ENCODE data around the gene SH3GLB1. TPM values are rescaled to one million over a fixed set of nuclear protein-coding genes. Genes with fewer than 3 reads are reported as not detected.

SH3GLB1 gene
- total and polyA plus RNA-seq, 10 of the 15 experiments (the other 5 are each of a cell fraction or from before 2014, with no cell fraction given): 18.0 to 59.0 (median 36.5) TPM

DNA sequence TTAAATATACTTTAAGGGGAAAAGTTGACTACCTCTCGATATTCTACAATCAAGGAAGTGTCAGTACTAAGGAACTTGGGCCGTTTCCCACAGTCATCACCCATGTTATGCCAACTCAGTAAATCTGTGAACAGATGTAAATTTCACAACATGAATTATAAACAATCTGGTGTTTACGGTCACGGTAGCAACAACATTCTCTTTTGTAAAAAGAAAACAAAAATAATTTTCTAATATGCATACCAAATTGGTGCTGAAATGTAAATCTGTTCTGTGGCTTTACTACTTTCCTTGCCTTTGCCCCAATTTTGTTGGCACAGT, 1.2 kb downstream of the SH3GLB1 start:
- ChIA-PET CTCF (interaction anchor here (1.0 to 7.2 kb wide), 10 partner anchors 11 to 426 kb away, joined by 3 to 87 read pairs (median 8); no protein-coding TSS in a partner anchor), POLR2A (interaction anchor here (0.8 to 6.3 kb wide), 2 partner anchors 11 to 385 kb away, joined by 3 to 45 read pairs; no protein-coding TSS in a partner anchor), SMC1A (ENCODE audit: uncharacterized antibody, unreplicated experiment) (interaction anchor here (0.8 to 8.4 kb wide), 11 partner anchors 11 to 378 kb away, joined by 3 to 52 read pairs (median 5); partner anchors contain the start of genes HS2ST1 and SELENOF), RAD21 (ENCODE audit: unreplicated experiment) (interaction anchor here (0.9 to 4.1 kb wide), 6 partner anchors 9 to 378 kb away, joined by 3 to 31 read pairs (median 6); no protein-coding TSS in a partner anchor)
- no peak for DNase-seq (ENCODE audit: low read depth, low spot score)
- H3K4me3 ChIP-seq: peak overlapping the region; percentile 93
- peak overlapping the region; percentile 83 for H3K4me2 ChIP-seq (ENCODE audit: control insufficient read depth, insufficient read depth)
- intact Hi-C loops (cut with micrococcal nuclease; ENCODE audit: unreplicated experiment) (loop anchor here (5.0 to 10.0 kb wide), 3 partner anchors 207 to 629 kb away; partner anchors contain the start of genes HS2ST1 and SELENOF), in situ Hi-C loops (cut with MboI) (loop anchor here (10.0 kb wide), 1 partner anchor 321 kb away; no protein-coding TSS in a partner anchor)
- no peaks in the 10 kb centered on the region for H4K20me1 ChIP-seq (ENCODE audit: control insufficient read depth, insufficient read depth)
- H2AFZ ChIP-seq (ENCODE audit: control insufficient read depth, low read depth, low read length): peak overlapping the region; percentile 100
- FAIRE-seq: no peak
- BruUV-seq (replicated peaks): TSS peak; percentile 53
- H3K27ac ChIP-seq (ENCODE audit: control insufficient read depth, insufficient read depth): peak overlapping the region; percentile 94
- no peaks in the 10 kb centered on the region for H3K4me1 ChIP-seq (ENCODE audit: control insufficient read depth, insufficient read depth, low read length)
- 3% methylated on average over 4 of the region's 4 CpGs for WGBS (ENCODE audit: insufficient coverage, insufficient replicate concordance, low lambda C conversion rate, missing lambda C conversion rate)
- no peaks in the 10 kb centered on the region for H3K36me3 ChIP-seq (ENCODE audit: control insufficient read depth in 2 of 2, insufficient read depth in 2 of 2, low read length in 1 of 2)
- peak overlapping the region; percentile 95 for H3K9ac ChIP-seq (ENCODE audit: control insufficient read depth, insufficient read depth, low read length)
- no peaks in the 10 kb centered on the region for H3K27me3 ChIP-seq (replicated peaks in 1 of 2; ENCODE audit: control insufficient read depth in 2 of 2, insufficient read depth in 2 of 2, low read length in 1 of 2)
- ATAC-seq: no peak
- H3K79me2 ChIP-seq (ENCODE audit: control insufficient read depth, insufficient read depth, low read length): peaks cover 57% of the 10 kb centered on the region
- H3K9me3 ChIP-seq (replicated peaks; ENCODE audit: control insufficient read depth, insufficient read depth, low read length): no peaks in the 10 kb centered on the region
- TF ChIP-seq RCOR1 (conservative IDR thresholded peaks at IDR 0.05; ENCODE audit: low read depth, low read length): no peak
- no peak for TF ChIP-seq ZNF622 (IDR thresholded peaks at IDR 0.05)
- no peak for TF ChIP-seq LARP7 (IDR thresholded peaks at IDR 0.05)
- no peak for TF ChIP-seq SUZ12 (IDR thresholded peaks at IDR 0.05; ENCODE audit: unreplicated experiment)
- no peak for TF ChIP-seq RELB (IDR thresholded peaks at IDR 0.05; ENCODE audit: low read depth)
- no peak for TF ChIP-seq ELK1 (IDR thresholded peaks at IDR 0.05; ENCODE audit: low read depth, low read length)
- TF ChIP-seq JUND (IDR thresholded peaks at IDR 0.05; ENCODE audit: low read depth, low read length): no peak
- TF ChIP-seq SUPT20H (IDR thresholded peaks at IDR 0.05; ENCODE audit: borderline replicate concordance, control insufficient read depth, low read depth, low read length): no peak
- TF ChIP-seq, protein P1, sequence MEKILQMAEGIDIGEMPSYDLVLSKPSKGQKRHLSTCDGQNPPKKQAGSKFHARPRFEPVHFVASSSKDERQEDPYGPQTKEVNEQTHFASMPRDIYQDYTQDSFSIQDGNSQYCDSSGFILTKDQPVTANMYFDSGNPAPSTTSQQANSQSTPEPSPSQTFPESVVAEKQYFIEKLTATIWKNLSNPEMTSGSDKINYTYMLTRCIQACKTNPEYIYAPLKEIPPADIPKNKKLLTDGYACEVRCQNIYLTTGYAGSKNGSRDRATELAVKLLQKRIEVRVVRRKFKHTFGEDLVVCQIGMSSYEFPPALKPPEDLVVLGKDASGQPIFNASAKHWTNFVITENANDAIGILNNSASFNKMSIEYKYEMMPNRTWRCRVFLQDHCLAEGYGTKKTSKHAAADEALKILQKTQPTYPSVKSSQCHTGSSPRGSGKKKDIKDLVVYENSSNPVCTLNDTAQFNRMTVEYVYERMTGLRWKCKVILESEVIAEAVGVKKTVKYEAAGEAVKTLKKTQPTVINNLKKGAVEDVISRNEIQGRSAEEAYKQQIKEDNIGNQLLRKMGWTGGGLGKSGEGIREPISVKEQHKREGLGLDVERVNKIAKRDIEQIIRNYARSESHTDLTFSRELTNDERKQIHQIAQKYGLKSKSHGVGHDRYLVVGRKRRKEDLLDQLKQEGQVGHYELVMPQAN (conservative IDR thresholded peaks at IDR 0.05): no peak
- no peak for TF ChIP-seq SMAD5 (IDR thresholded peaks at IDR 0.05; ENCODE audit: low read depth)
- no peak for TF ChIP-seq CBX3 (IDR thresholded peaks at IDR 0.05; ENCODE audit: borderline replicate concordance, low read depth)
- TF ChIP-seq BCLAF1 (IDR thresholded peaks at IDR 0.05): no peak
- no peak for TF ChIP-seq SIX5 (IDR thresholded peaks at IDR 0.05; ENCODE audit: low read depth, low read length, severe bottlenecking)
- TF ChIP-seq, protein P2, sequence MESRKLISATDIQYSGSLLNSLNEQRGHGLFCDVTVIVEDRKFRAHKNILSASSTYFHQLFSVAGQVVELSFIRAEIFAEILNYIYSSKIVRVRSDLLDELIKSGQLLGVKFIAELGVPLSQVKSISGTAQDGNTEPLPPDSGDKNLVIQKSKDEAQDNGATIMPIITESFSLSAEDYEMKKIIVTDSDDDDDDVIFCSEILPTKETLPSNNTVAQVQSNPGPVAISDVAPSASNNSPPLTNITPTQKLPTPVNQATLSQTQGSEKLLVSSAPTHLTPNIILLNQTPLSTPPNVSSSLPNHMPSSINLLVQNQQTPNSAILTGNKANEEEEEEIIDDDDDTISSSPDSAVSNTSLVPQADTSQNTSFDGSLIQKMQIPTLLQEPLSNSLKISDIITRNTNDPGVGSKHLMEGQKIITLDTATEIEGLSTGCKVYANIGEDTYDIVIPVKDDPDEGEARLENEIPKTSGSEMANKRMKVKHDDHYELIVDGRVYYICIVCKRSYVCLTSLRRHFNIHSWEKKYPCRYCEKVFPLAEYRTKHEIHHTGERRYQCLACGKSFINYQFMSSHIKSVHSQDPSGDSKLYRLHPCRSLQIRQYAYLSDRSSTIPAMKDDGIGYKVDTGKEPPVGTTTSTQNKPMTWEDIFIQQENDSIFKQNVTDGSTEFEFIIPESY (IDR thresholded peaks at IDR 0.05): no peak
